GM12878 (cell line): Measurements from ENCODE around the gene EPHA4. TPM values are rescaled to one million over a fixed set of nuclear protein-coding genes. Genes with fewer than 3 reads are reported as not detected.

Source experiments
- ATAC-seq: fragments of 200-7000 bp; cut with Tn5 transposase; 3 replicates; pipeline ENCODE4 v1.9.1; 2020; ENCODE audit warnings: mild to moderate bottlenecking, moderate library complexity
- BruUV-seq: library from RNA; stranded (reverse); fragments of 400-500 nt; replicated peaks from 2 replicates; lab custom pipeline; 2021; lab: Mats Ljungman, UMichigan
- CTCF ChIA-PET: fragments of 300-600 bp; sonication (Branson Sonifier 250); formaldehyde crosslinking; extraction: SDS; loops from one replicate; lab custom pipeline; 2021; ENCODE audit warnings: inconsistent platforms; lab: Yijun Ruan, JAX
- POLR2A ChIA-PET: fragments of 350-600 bp; formaldehyde crosslinking; extraction: SDS; loops from one replicate; lab custom pipeline; 2021; ENCODE audit warnings: inconsistent platforms; lab: Charles Lee
- RAD21 ChIA-PET: fragments of 300-600 bp; sonication (Branson Sonifier 250); formaldehyde crosslinking; loops from one replicate; lab custom pipeline; 2023; ENCODE audit warnings: antibody characterized with exemption; ENCODE audit not compliant: unreplicated experiment; lab: Charles Lee
- SMC1A ChIA-PET: fragments of 300-600 bp; sonication (Branson Sonifier 250); formaldehyde crosslinking; loops from one replicate; lab custom pipeline; 2023; ENCODE audit not compliant: unreplicated experiment, uncharacterized antibody; lab: Charles Lee
- DNase-seq: peaks from one replicate; pipeline ENCODE4 v3.0.0-alpha.2; 2011; ENCODE audit warnings: low read depth, low spot score
- FAIRE-seq: peaks from 3 replicates; lab custom pipeline; 2011; peaks lifted over from hg19 to GRCh38; lab: Jason Lieb, UNC
- H2AFZ ChIP-seq: 2 replicates; pipeline ENCODE4 v1.6.0; 2011; ENCODE audit warnings: low read depth, low read length, control low read depth; ENCODE audit not compliant: control insufficient read depth
- H3K27ac ChIP-seq: 2 replicates; pipeline ENCODE4 v1.5.1; 2011; ENCODE audit warnings: control low read depth; ENCODE audit not compliant: control insufficient read depth, insufficient read depth
- H3K27me3 ChIP-seq, 2 experiments: replicated peaks in 1 of 2; 2 replicates each; pipeline versions ENCODE4 v1.6.0 to v1.6.1; 2011; ENCODE audit warnings: low read length in 1 of 2; ENCODE audit not compliant: control insufficient read depth in 2 of 2, insufficient read depth in 2 of 2
- H3K36me3 ChIP-seq, 2 experiments: 2 replicates each; pipeline ENCODE4 v1.5.1; 2011; ENCODE audit warnings: low read length in 1 of 2; ENCODE audit not compliant: control insufficient read depth in 2 of 2, insufficient read depth in 2 of 2
- H3K4me1 ChIP-seq: 2 replicates; pipeline ENCODE4 v1.6.1; 2011; ENCODE audit warnings: mild to moderate bottlenecking, low read length, moderate library complexity, mixed read lengths; ENCODE audit not compliant: control insufficient read depth, insufficient read depth
- H3K4me2 ChIP-seq: 2 replicates; pipeline ENCODE4 v1.6.0; 2011; ENCODE audit warnings: control low read depth; ENCODE audit not compliant: control insufficient read depth, insufficient read depth
- H3K4me3 ChIP-seq: fragments of 200-600 bp; sonication (generic); 2 replicates; pipeline ENCODE4 v1.5.1; 2016
- H3K79me2 ChIP-seq: 2 replicates; pipeline ENCODE4 v1.6.0; 2011; ENCODE audit warnings: low read length; ENCODE audit not compliant: control insufficient read depth, insufficient read depth
- H3K9ac ChIP-seq: 2 replicates; pipeline ENCODE4 v1.8.0; 2011; ENCODE audit warnings: low read length, control low read depth, mixed read lengths; ENCODE audit not compliant: control insufficient read depth, insufficient read depth
- H3K9me3 ChIP-seq: replicated peaks from 3 replicates; pipeline ENCODE4 v1.5.1; 2011; ENCODE audit warnings: mild to moderate bottlenecking, low read length; ENCODE audit not compliant: control insufficient read depth, insufficient read depth
- H4K20me1 ChIP-seq: 2 replicates; pipeline ENCODE4 v1.6.0; 2011; ENCODE audit not compliant: control insufficient read depth, insufficient read depth
- EP300 ChIP-seq, 2 experiments: fragments of 150-350 bp in 1 of 2; IDR thresholded peaks; 2 replicates each; pipeline ENCODE4 v1.6.1; 2011 to 2012; ENCODE audit warnings: low read depth in 2 of 2, low read length in 2 of 2, borderline replicate concordance in 1 of 2, improper control_type of control experiment in 1 of 2, inconsistent platforms in 1 of 2; ENCODE audit not compliant: control insufficient read depth in 1 of 2
- HDAC6 ChIP-seq: fragments of 200-600 bp; sonication (generic); IDR thresholded peaks from one replicate; pipeline ENCODE4 v1.8.0; 2017; ENCODE audit warnings: antibody characterized with exemption; ENCODE audit not compliant: unreplicated experiment
- MEF2A ChIP-seq: IDR thresholded peaks from 2 replicates; pipeline ENCODE4 v1.6.1; 2011; ENCODE audit warnings: low read depth, mild to moderate bottlenecking, low read length, moderate library complexity; ENCODE audit not compliant: insufficient read depth
- WGBS: methylation state at CpG from one replicate; pipeline ENCODE4 v1.1.6; 2016; ENCODE audit warnings: low lambda C conversion rate; ENCODE audit not compliant: insufficient replicate concordance, insufficient coverage; ENCODE audit errors: missing lambda C conversion rate; 5-methylcytosine and 5-hydroxymethylcytosine counted together
- in situ Hi-C: fragments of 300-500 bp; cut with MboI; formaldehyde crosslinking; loops from 9 replicates; pipeline ENCODE4 v1.14.3; 2018; ENCODE audit warnings: mixed read lengths
- intact Hi-C: fragments of 100-400 bp; cut with micrococcal nuclease; formaldehyde crosslinking; loops from one replicate; pipeline ENCODE4 v1.14.2; 2022; ENCODE audit not compliant: unreplicated experiment
- polyA plus RNA-seq, 11 experiments: library from polyadenylated mRNA; depleted of rRNA in 4 of 11; unstranded in 6 of 11; stranded (reverse) in 5 of 11; fragments of >200 nt; fragmentation: Nextera tagmentation in 4 of 11; fragmentation: Illumina TruSeq in 1 of 11; extraction: Ambion mirVana in 4 of 11; extraction: Trizol in 1 of 11; gene quantifications; 1 replicate in 1 of 11; 2 replicates in 10 of 11; pipeline versions ENCODE4 v1.2.1 to v1.2.3, GENCODE V29; 2011 to 2016; ENCODE audit warnings: inconsistent platforms in 2 of 11, missing spikeins in 2 of 11, low read depth in 1 of 11
- total RNA-seq, 4 experiments: library from RNA; depleted of rRNA in 3 of 4; stranded (reverse); fragments of >200 nt in 3 of 4; fragmentation: Illumina TruSeq in 1 of 4; extraction: Trizol in 1 of 4; gene quantifications; 2 replicates each; pipeline versions ENCODE4 v1.2.1 to v1.2.3, GENCODE V29; 2013 to 2021
- TF ChIP-seq, protein P1 (sequence below): IDR thresholded peaks from 2 replicates; pipeline ENCODE4 v1.6.1; 2011; ENCODE audit warnings: mild to moderate bottlenecking, low read depth, low read length, moderate library complexity; ENCODE audit not compliant: insufficient replicate concordance
- TF ChIP-seq, protein P2 (sequence below): IDR thresholded peaks from 2 replicates; pipeline ENCODE4 v1.6.1; 2012; ENCODE audit warnings: low read depth, low read length, improper control_type of control experiment
- TF ChIP-seq, protein P3 (sequence below): IDR thresholded peaks from 2 replicates; pipeline ENCODE4 v1.6.1; 2012; ENCODE audit warnings: low read depth, low read length, improper control_type of control experiment
- TF ChIP-seq, protein P4 (sequence below): fragments of 450-650 bp; IDR thresholded peaks from 2 replicates; pipeline ENCODE4 v1.6.1; 2018; ENCODE audit warnings: borderline replicate concordance, mild to moderate bottlenecking; ENCODE audit not compliant: partially characterized antibody

Gene EPHA4
- total and polyA plus RNA-seq, 10 of the 15 experiments (the other 5 are each of a cell fraction or from before 2014, with no cell fraction given), result 0.06 to 1.5 (median 0.33) TPM; not detected in 1

DNA sequence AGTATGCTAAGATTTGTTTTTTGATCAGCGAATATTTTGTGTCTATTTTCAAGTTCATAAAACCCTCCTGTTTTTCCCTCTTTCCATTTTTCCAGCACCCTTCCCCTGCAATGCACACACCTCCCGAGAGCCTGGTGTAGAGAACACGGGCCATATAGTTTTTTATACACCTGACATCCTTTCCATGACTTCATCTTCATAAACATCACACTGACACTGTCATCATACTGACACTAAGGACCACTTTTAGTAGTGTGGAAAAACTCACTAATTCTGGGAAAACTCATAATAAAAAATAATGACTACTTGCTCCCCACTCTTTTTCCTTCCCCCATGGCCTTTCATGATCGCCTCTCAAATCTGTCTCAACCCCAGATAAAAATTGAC lies 70.2 kb downstream of the EPHA4 start:
- intact Hi-C loops, result no loop called here
- Histone ChIP-seq H3K4me2 (no peak overlapping the region), H3K36me3 (no peaks in the 10 kb centered on the region), H3K79me2 (no peaks in the 10 kb centered on the region), H3K9me3 (no peaks in the 10 kb centered on the region), H4K20me1 (no peaks in the 10 kb centered on the region), H3K4me3 (no peak overlapping the region)
- ChIA-PET RAD21 (no interaction called here), SMC1A (no interaction called here), POLR2A (no interaction called here), CTCF (interaction anchor here (0.6 kb wide), 1 partner anchor 730 kb away, joined by 3 read pairs; no protein-coding TSS in a partner anchor)
- WGBS, result 31% methylated on average over 4 of the region's 4 CpGs
- in situ Hi-C loops, result no loop called here
- ATAC-seq (no peak), DNase-seq (no peak), FAIRE-seq (no peak)
- no TSS peak for BruUV-seq
- TF ChIP-seq, protein P1, sequence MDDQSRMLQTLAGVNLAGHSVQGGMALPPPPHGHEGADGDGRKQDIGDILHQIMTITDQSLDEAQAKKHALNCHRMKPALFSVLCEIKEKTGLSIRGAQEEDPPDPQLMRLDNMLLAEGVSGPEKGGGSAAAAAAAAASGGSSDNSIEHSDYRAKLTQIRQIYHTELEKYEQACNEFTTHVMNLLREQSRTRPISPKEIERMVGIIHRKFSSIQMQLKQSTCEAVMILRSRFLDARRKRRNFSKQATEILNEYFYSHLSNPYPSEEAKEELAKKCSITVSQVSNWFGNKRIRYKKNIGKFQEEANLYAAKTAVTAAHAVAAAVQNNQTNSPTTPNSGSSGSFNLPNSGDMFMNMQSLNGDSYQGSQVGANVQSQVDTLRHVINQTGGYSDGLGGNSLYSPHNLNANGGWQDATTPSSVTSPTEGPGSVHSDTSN, result no peak
- TF ChIP-seq, all 136 proteins: peak for 0
- no peak overlapping the region for H3K27ac ChIP-seq
- no peaks in the 10 kb centered on the region for H3K4me1 ChIP-seq
- no peaks in the 10 kb centered on the region; a peak in 1 of 4 replicates for H3K27me3 ChIP-seq
- no peak overlapping the region for H3K9ac ChIP-seq
- H2AFZ ChIP-seq, result no peak overlapping the region

DNA sequence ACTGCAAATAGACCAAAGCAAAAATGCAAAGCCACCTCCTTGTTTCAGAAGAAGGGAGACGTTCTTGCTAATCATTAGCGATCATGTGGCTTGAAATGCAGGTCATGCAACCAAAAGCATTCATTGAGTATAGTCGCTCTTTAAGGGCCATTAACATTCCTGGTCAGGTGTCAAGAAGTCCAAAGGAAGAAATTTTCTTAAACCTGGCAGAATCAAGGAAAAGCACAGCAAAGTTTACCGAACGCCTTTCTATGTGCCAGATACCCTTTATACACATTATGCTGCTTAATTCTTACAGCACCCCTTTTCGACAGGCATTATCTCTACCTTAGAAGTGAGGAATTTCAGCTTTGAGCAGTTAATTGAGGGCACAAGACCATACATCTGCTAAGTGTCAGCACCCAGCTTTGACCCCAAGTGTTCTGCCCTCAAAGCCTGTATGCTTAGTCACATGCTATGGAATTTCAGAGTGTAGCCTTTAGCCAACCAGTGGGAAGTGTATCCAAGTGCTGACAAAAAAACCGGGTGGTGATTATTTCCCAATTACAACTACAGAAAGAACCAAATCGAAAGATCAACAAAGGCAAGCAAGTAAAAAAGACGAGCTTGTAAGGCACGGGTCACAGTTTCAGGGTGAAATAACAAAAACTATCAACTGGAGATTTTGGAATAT lies 70.8 kb downstream of the EPHA4 start:
- no peak overlapping the region for H3K4me2 ChIP-seq
- no peaks in the 10 kb centered on the region for H4K20me1 ChIP-seq
- 48% methylated on average over 10 of the region's 10 CpGs for WGBS
- no peaks in the 10 kb centered on the region for H3K4me1 ChIP-seq
- no peaks in the 10 kb centered on the region; a peak in 1 of 4 replicates for H3K27me3 ChIP-seq
- ChIA-PET CTCF (interaction anchor here (0.6 to 1.2 kb wide), 2 partner anchors 29 to 729 kb away, joined by 3 read pairs; no protein-coding TSS in a partner anchor), RAD21 (no interaction called here), POLR2A (no interaction called here), SMC1A (interaction anchor here (1.5 kb wide), 1 partner anchor 9 kb away, joined by 4 read pairs; no protein-coding TSS in a partner anchor)
- H3K9ac ChIP-seq, result no peak overlapping the region
- peak; percentile 13 for FAIRE-seq
- intact Hi-C loops, result no loop called here
- no peaks in the 10 kb centered on the region for H3K79me2 ChIP-seq
- BruUV-seq, result no TSS peak
- no peak overlapping the region for H2AFZ ChIP-seq
- in situ Hi-C loops, result no loop called here
- H3K9me3 ChIP-seq, result no peaks in the 10 kb centered on the region
- no peak for DNase-seq
- ATAC-seq, result no peak
- H3K27ac ChIP-seq, result no peak overlapping the region
- TF ChIP-seq, protein P2, sequence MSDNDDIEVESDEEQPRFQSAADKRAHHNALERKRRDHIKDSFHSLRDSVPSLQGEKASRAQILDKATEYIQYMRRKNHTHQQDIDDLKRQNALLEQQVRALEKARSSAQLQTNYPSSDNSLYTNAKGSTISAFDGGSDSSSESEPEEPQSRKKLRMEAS, result no peak
- TF ChIP-seq MEF2A (no peak), EP300 (IDR thresholded peaks at IDR 0.05; ENCODE audit: borderline replicate concordance in 1 of 2, control insufficient read depth in 1 of 2, low read depth in 2 of 2, low read length in 2 of 2) (no peak), HDAC6 (no peak)
- TF ChIP-seq, protein P3, sequence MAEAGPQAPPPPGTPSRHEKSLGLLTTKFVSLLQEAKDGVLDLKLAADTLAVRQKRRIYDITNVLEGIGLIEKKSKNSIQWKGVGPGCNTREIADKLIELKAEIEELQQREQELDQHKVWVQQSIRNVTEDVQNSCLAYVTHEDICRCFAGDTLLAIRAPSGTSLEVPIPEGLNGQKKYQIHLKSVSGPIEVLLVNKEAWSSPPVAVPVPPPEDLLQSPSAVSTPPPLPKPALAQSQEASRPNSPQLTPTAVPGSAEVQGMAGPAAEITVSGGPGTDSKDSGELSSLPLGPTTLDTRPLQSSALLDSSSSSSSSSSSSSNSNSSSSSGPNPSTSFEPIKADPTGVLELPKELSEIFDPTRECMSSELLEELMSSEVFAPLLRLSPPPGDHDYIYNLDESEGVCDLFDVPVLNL, result no peak
- TF ChIP-seq, protein P4, sequence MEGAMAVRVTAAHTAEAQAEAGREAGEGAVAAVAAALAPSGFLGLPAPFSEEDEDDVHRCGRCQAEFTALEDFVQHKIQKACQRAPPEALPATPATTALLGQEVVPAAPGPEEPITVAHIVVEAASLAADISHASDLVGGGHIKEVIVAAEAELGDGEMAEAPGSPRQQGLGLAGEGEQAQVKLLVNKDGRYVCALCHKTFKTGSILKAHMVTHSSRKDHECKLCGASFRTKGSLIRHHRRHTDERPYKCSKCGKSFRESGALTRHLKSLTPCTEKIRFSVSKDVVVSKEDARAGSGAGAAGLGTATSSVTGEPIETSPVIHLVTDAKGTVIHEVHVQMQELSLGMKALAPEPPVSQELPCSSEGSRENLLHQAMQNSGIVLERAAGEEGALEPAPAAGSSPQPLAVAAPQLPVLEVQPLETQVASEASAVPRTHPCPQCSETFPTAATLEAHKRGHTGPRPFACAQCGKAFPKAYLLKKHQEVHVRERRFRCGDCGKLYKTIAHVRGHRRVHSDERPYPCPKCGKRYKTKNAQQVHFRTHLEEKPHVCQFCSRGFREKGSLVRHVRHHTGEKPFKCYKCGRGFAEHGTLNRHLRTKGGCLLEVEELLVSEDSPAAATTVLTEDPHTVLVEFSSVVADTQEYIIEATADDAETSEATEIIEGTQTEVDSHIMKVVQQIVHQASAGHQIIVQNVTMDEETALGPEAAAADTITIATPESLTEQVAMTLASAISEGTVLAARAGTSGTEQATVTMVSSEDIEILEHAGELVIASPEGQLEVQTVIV, result no peak
- no peaks in the 10 kb centered on the region for H3K36me3 ChIP-seq
- H3K4me3 ChIP-seq, result no peak overlapping the region
